GM18499 (cell line): Measurements from ENCODE around the gene TMEM109.
A peak's percentile ranks its signal among the peaks of the same experiment; 100 is the strongest.

Experiments used
- ATAC-seq: cut with Tn5 transposase; IDR thresholded peaks from one replicate; pipeline ENCODE4 v1.9.1; 2021; ENCODE audit warnings: moderate number of reproducible peaks; ENCODE audit not compliant: insufficient read depth, unreplicated experiment

TMEM109 gene

DNA sequence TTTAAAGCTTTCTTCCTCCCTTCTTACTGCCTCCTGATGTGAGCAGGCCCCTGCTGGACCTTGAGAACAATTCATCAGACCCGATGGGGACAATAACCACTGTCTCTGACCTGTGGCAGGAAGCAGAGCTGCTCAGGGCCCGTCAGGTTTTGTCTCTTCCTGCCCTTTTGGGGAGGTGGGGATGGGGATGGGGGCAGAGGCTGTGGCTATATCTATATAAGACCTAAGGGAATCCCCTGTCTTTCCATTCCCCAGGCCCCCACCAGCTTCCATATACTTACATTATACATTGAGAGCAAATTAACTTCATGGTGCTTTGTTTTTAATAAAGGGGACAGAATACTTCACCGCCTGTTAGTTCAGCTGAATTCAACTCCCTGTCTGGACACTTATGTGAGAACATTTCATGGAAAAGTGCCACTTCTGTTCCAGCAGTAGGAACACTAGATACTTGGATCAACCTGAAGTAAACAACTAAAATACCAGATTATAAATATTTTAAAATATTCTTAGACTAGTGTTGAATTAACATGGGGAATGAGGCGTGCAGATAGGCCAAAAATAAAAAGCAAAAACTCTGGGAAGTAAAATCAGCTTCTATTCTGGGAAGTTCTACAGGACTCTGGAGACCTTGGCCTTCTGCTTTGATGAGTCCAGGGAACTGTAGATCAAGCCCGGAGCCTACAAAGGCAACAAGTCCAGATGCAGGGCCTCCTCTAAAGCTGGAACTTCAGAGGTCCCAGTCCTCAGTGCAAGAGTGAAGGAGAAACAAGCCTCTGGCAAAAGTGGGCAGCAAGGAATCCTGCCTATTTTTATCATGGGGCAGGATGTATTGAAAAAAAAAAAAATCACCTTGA, 35.5 kb upstream of the TMEM109 start:
- no peak for ATAC-seq

- ATAC-seq: no peak
Measured at GRCh38 chr11:60879104-60879503, 34.9 kb upstream of the TMEM109 start.

- no peak for ATAC-seq
Measured at GRCh38 chr11:60879971-60880588, 33.9 kb upstream of the TMEM109 start.

DNA sequence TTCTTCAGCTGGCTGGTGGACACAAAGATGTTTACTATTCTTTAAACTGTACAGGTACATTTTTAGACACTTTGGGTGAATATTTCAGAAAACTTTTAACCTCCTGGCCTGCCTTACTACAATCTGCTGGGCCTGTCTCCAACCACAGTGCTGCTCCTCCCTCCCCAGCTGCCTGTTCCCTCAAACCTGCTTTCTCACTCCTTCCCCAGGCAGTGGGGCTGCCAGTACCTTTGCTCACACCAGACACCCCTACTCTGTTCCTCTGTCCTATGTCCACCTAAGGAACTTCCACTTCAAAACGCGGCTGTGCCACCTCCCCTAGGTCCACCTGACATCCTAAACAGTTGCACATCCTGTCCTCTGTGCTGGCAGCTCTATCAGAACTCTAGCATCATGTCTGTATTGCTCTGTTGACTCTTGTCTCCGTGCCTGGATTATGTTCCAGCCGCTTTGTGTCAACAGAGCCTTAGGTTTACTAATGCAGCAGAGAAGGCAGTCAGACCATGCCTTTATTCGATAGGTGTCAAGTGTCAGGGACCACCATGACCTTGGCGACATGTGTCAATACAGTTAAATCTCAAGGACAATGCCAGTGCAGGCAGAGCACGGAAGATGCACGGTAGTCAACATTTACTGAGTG, 33.2 kb upstream of the TMEM109 start:
- no peak for ATAC-seq

GRCh38 chr11:60887556-60887955, 26.4 kb upstream of the TMEM109 start:
- ATAC-seq: no peak

DNA sequence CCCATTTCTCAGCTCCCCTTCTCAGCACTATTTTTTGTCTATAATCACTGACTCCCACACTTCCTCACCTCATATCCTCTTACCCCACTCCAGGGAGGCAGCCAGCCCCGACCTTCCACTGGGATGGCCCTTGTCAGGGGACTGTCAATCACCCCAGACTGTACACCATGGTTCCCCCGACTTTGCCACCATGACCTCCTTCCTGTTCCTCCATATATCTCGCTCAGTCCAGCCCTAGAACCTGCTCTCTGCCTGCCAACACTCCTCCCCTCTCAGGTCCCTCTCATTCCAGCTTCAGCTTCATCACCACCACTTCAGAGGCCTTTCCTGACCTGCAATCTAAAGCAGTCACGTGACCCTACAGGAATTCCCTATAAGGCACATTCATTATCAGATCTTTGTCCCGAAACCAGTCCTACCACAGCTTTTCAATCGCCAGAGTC, 24.1 kb upstream of the TMEM109 start:
- ATAC-seq: no peak

DNA sequence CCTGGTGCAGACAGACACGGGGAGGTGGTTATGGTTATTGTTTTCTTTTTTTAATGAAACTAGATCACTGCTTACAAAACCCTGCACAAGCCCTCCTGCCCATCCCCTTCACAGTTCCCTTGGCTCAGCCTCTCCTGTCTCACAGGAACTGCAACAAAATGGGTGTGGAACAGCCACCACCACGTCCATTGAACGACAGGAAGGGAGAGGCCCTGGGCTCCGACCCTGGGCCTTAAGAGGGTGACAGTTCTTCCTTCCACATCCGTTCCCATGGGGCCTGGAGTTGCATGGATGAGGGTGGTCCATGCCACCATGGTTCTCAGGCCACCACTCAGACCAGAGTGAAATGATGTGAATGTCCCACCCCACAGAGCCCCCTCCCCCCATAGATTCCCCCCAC, 23.3 kb upstream of the TMEM109 start:
- no peak for ATAC-seq

DNA sequence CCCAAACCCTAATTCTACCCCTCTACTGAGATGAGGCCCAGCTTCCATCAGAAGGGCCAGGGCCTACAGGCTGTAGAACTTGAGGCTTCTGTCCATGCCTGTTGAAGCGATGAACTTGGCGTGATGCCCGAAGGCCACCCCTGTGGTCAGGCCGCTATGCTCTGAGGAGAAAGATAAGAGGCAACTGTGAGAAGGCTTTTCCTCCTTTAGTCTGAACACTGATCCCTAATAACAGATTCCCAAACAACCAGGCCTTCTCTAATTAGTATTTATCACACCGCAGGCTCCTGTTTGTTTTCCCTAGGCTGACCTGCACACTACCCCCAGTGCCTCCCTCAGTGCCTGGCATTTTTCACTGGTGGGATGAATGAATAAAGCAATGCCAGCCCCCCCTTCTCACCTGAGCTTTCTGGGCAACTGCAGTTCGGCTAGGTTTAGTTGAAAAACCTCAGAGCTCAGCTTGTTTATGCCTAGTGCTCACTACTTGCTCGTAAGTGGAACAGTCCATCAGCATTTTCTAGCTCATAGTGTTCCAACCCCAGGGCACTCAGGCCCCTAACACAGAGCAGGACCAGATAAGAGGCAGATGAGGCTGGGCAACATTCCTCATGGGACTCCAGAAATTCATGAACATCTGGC, 22.7 kb upstream of the TMEM109 start:
- ATAC-seq: no peak

- ATAC-seq: no peak
Measured at GRCh38 chr11:60895687-60896086, 18.3 kb upstream of the TMEM109 start.

- ATAC-seq: no peak
Measured at GRCh38 chr11:60897496-60897895, 16.5 kb upstream of the TMEM109 start.

- no peak for ATAC-seq
Measured at GRCh38 chr11:60899046-60899936, 14.7 kb upstream of the TMEM109 start.

GRCh38 chr11:60899977-60900376, 14.0 kb upstream of the TMEM109 start:
- ATAC-seq: no peak

GRCh38 chr11:60900673-60901404, 13.1 kb upstream of the TMEM109 start:
- ATAC-seq: no peak

DNA sequence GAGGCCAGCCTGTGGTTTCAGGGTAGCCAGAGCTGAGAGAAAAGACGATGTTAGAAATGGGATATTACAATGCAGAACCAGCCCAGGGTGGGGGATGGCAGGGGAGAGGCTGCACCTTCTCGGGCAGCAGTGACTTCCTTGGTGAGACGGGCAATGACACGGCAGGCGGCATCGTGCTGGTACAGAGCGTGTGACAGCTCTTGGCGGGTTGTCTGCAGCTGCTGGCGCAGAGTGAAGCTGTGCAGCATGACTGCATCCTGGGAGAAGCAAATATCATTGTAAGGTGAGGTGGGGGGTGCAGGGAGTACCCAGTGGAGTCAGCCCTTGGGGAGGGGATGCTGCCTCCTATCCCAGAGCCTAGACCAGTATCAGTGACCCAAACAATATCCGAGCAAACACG, 11.3 kb upstream of the TMEM109 start:
- ATAC-seq: no peak

GRCh38 chr11:60905047-60905446, 8.9 kb upstream of the TMEM109 start:
- no peak for ATAC-seq

DNA sequence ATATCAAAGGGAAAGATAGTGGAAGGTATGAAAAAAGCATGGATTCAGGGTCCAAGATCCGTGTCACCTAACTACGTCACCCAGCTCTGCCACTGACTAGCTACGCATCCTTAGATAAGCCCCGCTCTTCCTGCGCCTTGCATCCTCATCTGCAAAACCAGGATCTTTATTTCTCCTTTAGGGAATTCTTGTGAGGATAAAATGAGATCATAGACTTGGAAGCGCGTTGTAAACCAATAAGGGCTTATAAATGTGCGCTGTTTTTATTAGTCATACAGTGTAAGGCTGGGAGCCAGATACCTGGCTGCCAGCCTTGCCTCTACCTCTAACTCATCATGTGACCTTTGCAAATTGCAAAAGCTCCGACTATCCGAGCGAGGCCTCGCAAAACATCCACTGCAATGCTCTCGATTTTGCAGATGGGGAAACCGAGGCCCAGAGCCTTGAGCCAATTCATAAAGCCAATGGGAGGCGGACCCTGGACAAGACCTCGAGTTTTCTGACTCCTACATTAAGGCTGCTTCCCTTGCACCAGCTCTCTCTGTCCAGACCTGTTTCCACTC, 8.3 kb upstream of the TMEM109 start:
- no peak for ATAC-seq

DNA sequence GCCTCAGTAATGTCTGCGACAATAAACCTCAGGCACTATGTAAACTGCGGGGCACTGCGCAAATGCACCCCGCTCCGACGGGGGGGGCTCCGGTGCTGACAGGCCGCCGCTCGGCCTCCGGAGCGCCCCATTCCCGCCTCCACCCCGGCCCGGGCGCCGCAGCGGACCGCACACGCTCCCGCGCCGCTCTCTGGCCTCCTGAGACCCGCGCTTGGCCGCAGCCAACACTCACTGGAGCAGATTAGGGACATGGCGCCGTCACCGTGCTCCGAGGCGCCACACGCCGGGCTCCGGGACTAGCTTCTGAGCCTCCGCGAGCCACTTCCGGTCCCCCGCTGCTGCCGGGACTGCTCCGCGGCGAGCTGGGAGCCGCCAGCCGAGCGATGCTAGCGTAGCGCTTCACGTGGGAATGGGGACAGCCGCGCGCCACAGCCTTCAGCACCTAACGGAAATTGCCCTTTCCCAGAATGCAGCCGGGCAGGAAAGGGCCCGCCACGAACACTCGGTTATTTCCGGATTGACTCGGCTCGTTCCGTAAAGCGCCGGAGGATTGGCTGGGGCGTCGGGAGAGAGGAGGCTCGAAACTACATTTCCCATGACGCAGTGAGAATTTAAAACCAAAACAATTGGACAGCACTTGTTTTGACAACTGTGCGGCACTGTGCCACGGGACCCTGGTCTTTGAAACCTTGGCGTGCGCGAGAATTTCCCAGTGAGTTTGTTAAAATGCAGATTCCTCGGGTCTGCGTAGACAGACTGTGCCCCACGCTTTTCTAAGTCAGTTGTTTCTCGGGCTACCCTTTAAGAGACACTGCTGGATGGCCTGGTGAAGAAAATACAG, 7.6 kb upstream of the TMEM109 start, which contains the start of gene PRPF19:
PRPF19 (minus strand) TSS at position 454 of the 841 bp plus-strand sequence; CDS start at position 251, 203 bp downstream.
- ATAC-seq: peak; percentile 53

- ATAC-seq: no peak
Measured at GRCh38 chr11:60908803-60909202, 5.2 kb upstream of the TMEM109 start.
